Aorta (tissue), 5 donors: Measurements from ENCODE around the gene LRRC4C. TPM values are rescaled to one million over a fixed set of nuclear protein-coding genes. Genes with fewer than 3 reads are reported as not detected.

Source experiments
- ATAC-seq: fragments of 200-7000 bp; cut with Tn5 transposase; one replicate; pipeline ENCODE4 v1.9.1; 2022; ENCODE audit warnings: moderate library complexity; ENCODE audit not compliant: low FRiP score
- DNase-seq, 2 donors: peaks; one replicate each; pipeline ENCODE4 v3.0.0-alpha.2; 2020
- H3K27ac ChIP-seq, 2 donors: one replicate each; pipeline ENCODE4 v1.5.1; 2013; ENCODE audit warnings: low read length in 2 of 2, mild to moderate bottlenecking in 2 of 2, moderate library complexity in 2 of 2, control low read depth in 1 of 2, inconsistent platforms in 1 of 2, low read depth in 1 of 2
- H3K27me3 ChIP-seq, 2 donors: one replicate each; pipeline ENCODE4 v1.6.1; 2013; ENCODE audit warnings: control low read depth in 1 of 2, low read length in 1 of 2, mild to moderate bottlenecking in 1 of 2, moderate library complexity in 1 of 2; ENCODE audit not compliant: insufficient read depth in 2 of 2, control insufficient read depth in 1 of 2
- H3K36me3 ChIP-seq, 2 donors: one replicate each; pipeline ENCODE4 v1.6.1; 2013; ENCODE audit warnings: control low read depth in 1 of 2, low read length in 1 of 2, mild to moderate bottlenecking in 1 of 2; ENCODE audit not compliant: insufficient read depth in 2 of 2, control insufficient read depth in 1 of 2
- H3K4me1 ChIP-seq, 2 donors: one replicate each; pipeline ENCODE4 v1.6.1; 2013; ENCODE audit warnings: low read length in 2 of 2, control low read depth in 1 of 2, mild to moderate bottlenecking in 1 of 2, moderate library complexity in 1 of 2; ENCODE audit not compliant: insufficient read depth in 2 of 2, control insufficient read depth in 1 of 2
- H3K4me3 ChIP-seq, 2 donors: one replicate each; pipeline ENCODE4 v1.5.1; 2013; ENCODE audit warnings: low read length in 2 of 2, control low read depth in 1 of 2, mild to moderate bottlenecking in 1 of 2
- H3K9me3 ChIP-seq: one replicate; pipeline ENCODE4 v1.6.1; 2013; ENCODE audit warnings: mild to moderate bottlenecking, low read length; ENCODE audit not compliant: control insufficient read depth
- WGBS, 2 donors: extraction: QIAGEN DNeasy Blood & Tissue Kit; methylation state at CpG; one replicate each; pipeline ENCODE4 v1.1.7; 2013; 5-methylcytosine and 5-hydroxymethylcytosine counted together
- intact Hi-C, 2 donors: fragments of 100-400 bp; cut with DNase I; formaldehyde crosslinking; loops; one replicate each; pipeline versions ENCODE4 v1.14.2 to v1.15.0; 2022
- polyA plus RNA-seq, 2 donors: library from polyadenylated mRNA; stranded (reverse); fragments of 200-250 nt; gene quantifications; one replicate each; pipeline ENCODE4 v1.2.3, GENCODE V29; 2013
- total RNA-seq, 2 donors: library from RNA; stranded (reverse); fragmentation: NEBNext Ultra II Directional; extraction: Animal tissue kit (Norgen Biotek cat#: 25700); gene quantifications; one replicate each; pipeline ENCODE4 v1.2.1, GENCODE V29; 2021
- donor health status: healthy with polysubstance abuse.
- donor health status: Bipolar disorder and iron deficiency.
- donor health status: DM: no; HTN: no; CAD: no.
- donor health status: DM: no; HTN: no; CAD: no.
- donor health status: DM: yes; HTN: yes; CAD: no.

LRRC4C gene
- total and polyA plus RNA-seq, 4 donors, result 0.63 to 1.9 (median 0.97) TPM

GRCh38 chr11:41190437-41191082 lies 268.9 kb downstream of the LRRC4C start:
- Histone ChIP-seq H3K27ac (no peak overlapping the region), H3K4me3 (no peak overlapping the region), H3K4me1 (no peaks in the 10 kb centered on the region), H3K27me3 (no peaks in the 10 kb centered on the region), H3K9me3 (no peaks in the 10 kb centered on the region), H3K36me3 (no peaks in the 10 kb centered on the region)
- WGBS, 2 donors, result 65 to 73% methylated on average over 14 of the region's 14 CpGs
- no peak for DNase-seq
- intact Hi-C loops, result no loop called here
- ATAC-seq, result no peak

DNA sequence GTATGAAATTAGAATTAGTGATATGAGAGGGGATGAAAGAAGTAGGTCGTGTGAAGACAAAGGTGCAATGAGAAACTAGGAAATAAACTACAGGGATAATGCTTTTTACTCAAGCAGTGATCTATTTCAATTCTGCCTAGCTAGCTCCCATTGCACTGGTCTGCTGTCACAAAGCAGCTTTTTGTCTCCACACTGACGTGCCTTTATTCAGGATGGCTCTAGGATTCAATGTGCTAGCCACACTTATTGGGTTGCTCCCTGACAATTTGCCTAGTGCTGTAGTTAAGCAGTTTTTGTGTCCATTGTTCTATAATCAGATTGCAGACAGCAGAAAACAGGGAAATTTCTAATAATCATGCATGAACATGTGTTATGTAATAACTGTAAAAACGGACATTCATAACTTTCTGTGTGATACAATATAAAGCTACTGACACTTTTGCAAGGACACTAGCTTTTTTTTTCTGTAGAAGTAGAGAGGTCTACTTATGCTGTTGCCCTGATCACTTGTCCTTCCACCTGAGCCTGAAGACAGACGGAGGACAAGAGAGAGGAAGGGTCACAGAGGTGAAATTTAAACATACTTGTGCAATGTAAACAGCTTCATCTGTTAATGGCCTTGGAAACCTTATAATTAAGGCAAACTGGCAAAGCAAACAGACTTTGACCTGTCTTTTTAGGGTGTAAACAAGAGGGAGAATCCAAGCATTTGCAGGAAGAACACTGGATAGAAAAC lies 269.6 kb downstream of the LRRC4C start:
- no peaks in the 10 kb centered on the region for H3K36me3 ChIP-seq
- intact Hi-C loops, result no loop called here
- H3K27ac ChIP-seq, result no peak overlapping the region
- no peak for ATAC-seq
- no peaks in the 10 kb centered on the region for H3K4me1 ChIP-seq
- H3K27me3 ChIP-seq, result no peaks in the 10 kb centered on the region
- H3K4me3 ChIP-seq, result no peak overlapping the region
- DNase-seq, result no peak
- H3K9me3 ChIP-seq, result no peaks in the 10 kb centered on the region
- WGBS, 2 donors, result 52 to 59% methylated on average over 4 of the region's 4 CpGs

DNA sequence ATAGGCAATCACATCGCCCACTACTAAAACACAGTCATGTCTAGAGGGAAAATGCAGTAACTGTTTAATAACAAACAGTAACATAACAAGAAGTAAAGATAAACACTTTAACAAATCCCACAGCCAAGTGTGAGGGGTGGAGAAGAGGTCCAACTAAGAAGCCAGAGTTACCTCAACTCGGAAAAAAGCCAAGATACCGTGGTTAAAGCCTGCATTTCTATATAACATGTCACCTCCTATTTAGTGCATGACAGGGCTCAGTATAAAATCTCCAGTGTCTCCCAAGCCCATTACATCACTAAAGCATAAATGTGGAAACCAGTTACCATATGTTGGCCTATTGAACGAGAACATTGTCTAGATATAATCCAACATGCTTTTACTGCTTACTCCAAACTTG lies 281.7 kb downstream of the LRRC4C start:
- ATAC-seq (no peak), DNase-seq (no peak)
- no peak overlapping the region for H3K27ac ChIP-seq
- 85 to 90% methylated on average over 4 of the region's 4 CpGs for WGBS, 2 donors
- no peak overlapping the region for H3K4me3 ChIP-seq
- no peaks in the 10 kb centered on the region for H3K27me3 ChIP-seq
- intact Hi-C loops, result no loop called here
- H3K36me3 ChIP-seq, result no peaks in the 10 kb centered on the region
- H3K4me1 ChIP-seq, result no peaks in the 10 kb centered on the region
- H3K9me3 ChIP-seq, result no peaks in the 10 kb centered on the region

GRCh38 chr11:41175304-41175972 lies 284.0 kb downstream of the LRRC4C start:
- ATAC-seq, result no peak

DNA sequence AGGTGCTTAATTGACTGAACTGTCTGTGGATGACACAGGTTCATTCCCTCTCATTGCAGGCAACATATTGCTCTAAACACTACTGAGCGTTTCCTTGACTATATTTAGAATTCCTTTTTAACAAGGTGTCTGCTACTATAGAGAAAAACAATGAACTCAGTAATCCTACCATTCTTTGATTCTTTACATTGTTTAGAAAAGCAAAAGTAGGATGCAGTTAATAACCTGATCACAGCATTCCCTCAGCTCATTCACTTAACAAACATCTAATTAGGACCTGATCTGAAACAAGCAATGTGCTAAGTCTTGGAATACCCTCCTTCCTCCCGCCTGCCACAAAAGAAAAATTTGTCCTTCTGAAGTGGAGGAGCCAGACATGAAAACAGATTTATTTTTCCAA lies 313.1 kb downstream of the LRRC4C start:
- no peak overlapping the region for H3K27ac ChIP-seq
- intact Hi-C loops, result no loop called here
- no peaks in the 10 kb centered on the region for H3K36me3 ChIP-seq
- ATAC-seq (no peak), DNase-seq (no peak)
- H3K27me3 ChIP-seq, result no peaks in the 10 kb centered on the region
- H3K9me3 ChIP-seq, result no peaks in the 10 kb centered on the region
- H3K4me1 ChIP-seq, result no peaks in the 10 kb centered on the region
- 33 to 34% methylated on average over 2 of the region's 2 CpGs for WGBS, 2 donors
- no peak overlapping the region for H3K4me3 ChIP-seq

More at GRCh38 chr11:41175304-41175972, 284.0 kb downstream of the LRRC4C start:
- no peak overlapping the region for H3K27ac ChIP-seq
- H3K9me3 ChIP-seq, result no peaks in the 10 kb centered on the region
- no peaks in the 10 kb centered on the region for H3K27me3 ChIP-seq
- H3K4me1 ChIP-seq, result no peaks in the 10 kb centered on the region
- no peaks in the 10 kb centered on the region for H3K36me3 ChIP-seq
- no peak overlapping the region for H3K4me3 ChIP-seq
- intact Hi-C loops, result no loop called here
- WGBS, 2 donors, result 25 to 34% methylated on average over 1 of the region's 1 CpG
- no peak for DNase-seq

GRCh38 chr11:41145420-41145819 lies 314.0 kb downstream of the LRRC4C start:
- Histone ChIP-seq H3K4me3 (no peak overlapping the region), H3K27me3 (no peaks in the 10 kb centered on the region), H3K9me3 (no peaks in the 10 kb centered on the region), H3K36me3 (no peaks in the 10 kb centered on the region), H3K27ac (no peak overlapping the region), H3K4me1 (no peaks in the 10 kb centered on the region)
- intact Hi-C loops, result no loop called here
- 48 to 50% methylated on average over 5 of the region's 5 CpGs for WGBS, 2 donors
- no peak for DNase-seq
- ATAC-seq, result no peak

DNA sequence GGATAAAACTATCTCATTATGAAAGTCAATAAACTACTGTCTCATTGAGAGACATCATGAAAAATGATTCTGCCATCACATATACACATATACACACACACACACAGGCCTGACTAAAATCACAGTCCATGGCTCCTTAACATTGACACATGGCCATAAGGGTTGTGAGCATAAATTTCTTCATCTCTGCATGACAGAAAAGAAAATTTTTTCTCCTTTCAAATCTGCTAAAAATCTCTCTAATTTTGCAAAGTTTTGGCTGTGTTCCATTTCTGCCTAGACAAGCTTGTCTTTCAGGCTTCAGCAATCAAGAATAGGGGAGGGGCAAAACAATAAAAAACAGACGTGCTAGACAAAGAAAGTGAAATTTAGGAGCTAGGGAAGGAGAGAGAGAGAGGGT lies 324.5 kb downstream of the LRRC4C start:
- Histone ChIP-seq H3K4me3 (no peak overlapping the region), H3K27me3 (no peaks in the 10 kb centered on the region), H3K27ac (no peak overlapping the region), H3K9me3 (no peaks in the 10 kb centered on the region), H3K4me1 (no peaks in the 10 kb centered on the region), H3K36me3 (no peaks in the 10 kb centered on the region)
- WGBS, 2 donors, result 1 to 3% methylated on average over 1 of the region's 1 CpG
- ATAC-seq, result no peak
- intact Hi-C loops, result no loop called here
- DNase-seq, result no peak

- Histone ChIP-seq H3K27ac (no peak overlapping the region), H3K9me3 (no peaks in the 10 kb centered on the region), H3K36me3 (no peaks in the 10 kb centered on the region), H3K4me3 (no peak overlapping the region), H3K4me1 (no peaks in the 10 kb centered on the region), H3K27me3 (no peaks in the 10 kb centered on the region)
- ATAC-seq (no peak), DNase-seq (no peak)
- WGBS, 2 donors, result 55 to 83% methylated on average over 2 of the region's 2 CpGs
- intact Hi-C loops, result no loop called here
Observed at GRCh38 chr11:41133023-41133422, 326.4 kb downstream of the LRRC4C start.

- Histone ChIP-seq H3K9me3 (no peaks in the 10 kb centered on the region), H3K4me1 (no peaks in the 10 kb centered on the region), H3K4me3 (no peak overlapping the region), H3K27ac (no peak overlapping the region), H3K27me3 (no peaks in the 10 kb centered on the region), H3K36me3 (no peaks in the 10 kb centered on the region)
- ATAC-seq (no peak), DNase-seq (no peak)
- intact Hi-C loops, result no loop called here
Observed at GRCh38 chr11:41121600-41121999, 337.9 kb downstream of the LRRC4C start.
